Islet precursor cell (in vitro differentiated cells): ENCODE data around the gene SDF2.
"Not testable (repeated sequence)": the region's sequence is repeated elsewhere in the genome, so short reads cannot be mapped to it uniquely, and the experiment has no call there.

Experiments
- DNase-seq: peaks from one replicate; pipeline ENCODE4 v3.0.0-alpha.2; 2018

SDF2 gene

GRCh38 chr17:28623696-28624095 is 38.0 kb downstream of the SDF2 start:
- no peak for DNase-seq

GRCh38 chr17:28622186-28622585 is 39.5 kb downstream of the SDF2 start:
- no peak for DNase-seq

- no peak for DNase-seq
Measured at GRCh38 chr17:28620010-28620409, 41.7 kb downstream of the SDF2 start.

- no peak for DNase-seq
Measured at GRCh38 chr17:28618464-28618863, 43.2 kb downstream of the SDF2 start.

GRCh38 chr17:28616281-28616680 is 45.4 kb downstream of the SDF2 start:
- DNase-seq = no peak

GRCh38 chr17:28615260-28615940 is 46.3 kb downstream of the SDF2 start:
- no peak for DNase-seq

GRCh38 chr17:28613931-28614381 is 47.8 kb downstream of the SDF2 start, which contains the start of gene RSKR:
RSKR (minus strand) TSS chr17:28614185; CDS start chr17:28614161, 24 bp downstream.
- DNase-seq = no peak

- DNase-seq = peak; percentile 78
Measured at GRCh38 chr17:28612936-28613872, 48.5 kb downstream of the SDF2 start.

GRCh38 chr17:28612531-28612930 is 49.2 kb downstream of the SDF2 start:
- no peak for DNase-seq

- no peak for DNase-seq
Measured at GRCh38 chr17:28610376-28610775, 51.3 kb downstream of the SDF2 start.

- not testable (repeated sequence) for DNase-seq
Measured at GRCh38 chr17:28604031-28604430, 57.7 kb downstream of the SDF2 start.

- DNase-seq = peak; percentile 78
Measured at GRCh38 chr17:28599311-28600184, 62.2 kb downstream of the SDF2 start.

- DNase-seq = peak; percentile 99
Measured at GRCh38 chr17:28598799-28599310, 62.9 kb downstream of the SDF2 start, which contains the start of gene SPAG5. SPAG5 (minus strand) TSS chr17:28599025; CDS start chr17:28598946, 79 bp downstream.

GRCh38 chr17:28598389-28598788 is 63.3 kb downstream of the SDF2 start:
- DNase-seq = no peak
